Fibroblast of the aortic adventitia (primary cell): ENCODE data around the gene ULK4. TPM values are rescaled to one million over a fixed set of nuclear protein-coding genes. Genes with fewer than 3 reads are reported as not detected.

Experiments
- DNase-seq: peaks from one replicate; pipeline ENCODE4 v3.0.0-alpha.2; 2010; ENCODE audit warnings: low read depth
- H3K4me3 ChIP-seq: 2 replicates; pipeline ENCODE4 v1.5.1; 2011; ENCODE audit warnings: low read depth, mild to moderate bottlenecking, control low read depth, low read length, moderate library complexity
- CTCF ChIP-seq: IDR thresholded peaks from 2 replicates; pipeline ENCODE4 v1.5.1; 2011; ENCODE audit warnings: mild to moderate bottlenecking, low read length, control low read depth, inconsistent platforms; ENCODE audit not compliant: insufficient read depth
- total RNA-seq: library from RNA; depleted of rRNA; stranded (reverse); fragments of >200 nt; gene quantifications from 2 replicates; pipeline ENCODE4 v1.2.3, GENCODE V29; 2012; ENCODE audit warnings: low replicate concordance

ULK4 gene
- total RNA-seq, 1 donor = 16.1 TPM

DNA sequence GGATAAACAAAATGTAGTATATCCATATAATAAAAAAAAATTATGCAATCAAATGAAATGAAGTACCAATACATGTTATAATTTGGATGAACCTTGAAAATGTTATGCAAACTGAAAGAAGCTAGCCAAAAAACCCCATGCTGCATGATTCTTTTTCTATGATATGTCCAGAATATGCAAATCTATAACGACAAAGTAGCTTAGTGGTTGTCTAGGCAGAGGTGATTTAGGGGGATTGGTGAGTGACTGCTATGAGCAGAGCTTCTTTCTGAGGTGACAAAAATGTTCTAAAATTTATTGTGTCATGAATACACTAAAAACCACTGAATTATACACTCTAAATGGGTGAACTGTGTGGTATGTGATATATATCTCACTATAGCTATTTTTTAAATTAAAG lies 438.0 kb downstream of the ULK4 start:
- no peak overlapping the region for H3K4me3 ChIP-seq
- no peak for DNase-seq
- no peak for TF ChIP-seq CTCF

DNA sequence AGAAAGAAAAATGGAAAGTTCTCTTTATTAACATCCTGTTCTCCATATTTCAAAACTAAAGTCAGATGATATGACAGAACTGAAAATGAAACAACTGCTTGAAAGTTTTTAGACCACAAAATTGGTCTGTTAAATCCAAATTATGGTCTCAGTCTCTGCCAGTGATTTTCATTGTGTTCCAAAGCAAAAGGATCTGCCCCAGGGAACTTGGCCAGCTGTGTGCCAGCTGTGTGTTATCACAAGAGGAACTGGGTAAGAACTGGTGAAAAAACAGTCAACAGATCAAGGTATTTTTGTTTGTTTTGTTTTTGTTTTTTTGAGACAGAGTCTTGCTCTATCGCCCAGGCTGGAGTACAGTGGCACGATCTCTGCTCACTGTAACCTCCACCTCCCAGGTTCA lies 439.3 kb downstream of the ULK4 start:
- TF ChIP-seq CTCF = no peak
- H3K4me3 ChIP-seq = no peak overlapping the region
- no peak for DNase-seq

GRCh38 chr3:41521010-41521655 lies 440.8 kb downstream of the ULK4 start:
- no peak for DNase-seq
- no peak for TF ChIP-seq CTCF

DNA sequence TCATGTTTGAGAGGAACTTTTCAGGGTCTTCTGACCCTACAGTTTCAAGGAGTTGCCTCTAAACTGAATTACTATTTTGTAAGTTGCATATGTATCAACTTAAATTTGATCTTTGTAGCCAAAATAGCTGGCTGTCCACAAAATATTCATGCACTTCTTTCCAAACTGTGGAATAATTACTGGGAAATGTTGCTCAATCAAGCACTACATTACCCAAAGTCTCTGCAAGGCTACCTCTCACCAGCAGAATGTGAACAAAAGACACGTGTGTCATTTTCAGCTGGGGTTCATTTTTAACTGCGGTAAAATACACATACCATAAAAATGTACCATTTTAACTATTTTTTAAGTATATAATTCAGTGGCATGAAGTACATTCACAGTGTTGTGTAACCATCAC lies 442.2 kb downstream of the ULK4 start:
- no peak for TF ChIP-seq CTCF
- DNase-seq = no peak
- H3K4me3 ChIP-seq = no peak overlapping the region

More at GRCh38 chr3:41521010-41521655, 440.8 kb downstream of the ULK4 start:
- no peak overlapping the region for H3K4me3 ChIP-seq

DNA sequence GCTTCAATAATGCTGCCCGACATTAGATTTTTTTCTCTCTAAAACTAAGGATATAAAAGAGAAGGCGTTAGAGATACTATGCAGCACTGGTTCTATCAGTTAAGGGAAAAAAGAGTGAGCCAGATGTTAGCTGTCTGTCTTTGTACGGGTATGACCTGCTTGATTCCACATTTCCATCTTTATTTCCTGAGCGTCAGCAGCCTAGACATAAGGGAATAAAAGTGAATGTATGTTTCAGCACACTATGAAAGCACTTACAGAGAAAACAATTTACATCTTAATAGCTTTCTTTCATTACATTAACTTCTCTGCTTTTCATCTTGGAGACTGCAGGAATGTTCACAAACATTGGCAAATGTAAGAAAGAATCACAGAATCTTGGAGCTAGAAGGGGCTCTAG lies 443.3 kb downstream of the ULK4 start:
- no peak overlapping the region for H3K4me3 ChIP-seq
- DNase-seq = no peak
- no peak for TF ChIP-seq CTCF

GRCh38 chr3:41508063-41508696 lies 453.7 kb downstream of the ULK4 start:
- no peak overlapping the region for H3K4me3 ChIP-seq
- no peak for DNase-seq
- no peak for TF ChIP-seq CTCF
